Measurements from ENCODE around the gene RBP7.

- TF ChIP-seq CTCF (IDR thresholded peaks at IDR 0.05) (no peak), POLR2A (IDR thresholded peaks at IDR 0.05) (no peak)
These were observed 60.8 kb downstream of the RBP7 start for GRCh38 chr1:10057796-10058195.
